GM13976 (cell line): ENCODE measurements around the gene CLDN10.

ENCODE experiments used
- DNase-seq: peaks from one replicate; pipeline ENCODE4 v3.0.0; 2012; ENCODE audit warnings: low spot score
- in situ Hi-C: fragments of 300-500 bp; cut with MboI; formaldehyde crosslinking; loops from one replicate; pipeline ENCODE4 v1.12.0; 2022; ENCODE audit warnings: low sequenced_read_pairs, mixed read lengths, inconsistent platforms; ENCODE audit not compliant: unreplicated experiment
- TF ChIP-seq, protein P1 (sequence below): IDR thresholded peaks from 2 replicates; pipeline ENCODE4 v1.5.1; 2012; ENCODE audit warnings: borderline replicate concordance, mild to moderate bottlenecking; ENCODE audit not compliant: insufficient read depth; ENCODE audit errors: extremely low read depth, missing control alignments, control extremely low read depth

CLDN10 gene

DNA sequence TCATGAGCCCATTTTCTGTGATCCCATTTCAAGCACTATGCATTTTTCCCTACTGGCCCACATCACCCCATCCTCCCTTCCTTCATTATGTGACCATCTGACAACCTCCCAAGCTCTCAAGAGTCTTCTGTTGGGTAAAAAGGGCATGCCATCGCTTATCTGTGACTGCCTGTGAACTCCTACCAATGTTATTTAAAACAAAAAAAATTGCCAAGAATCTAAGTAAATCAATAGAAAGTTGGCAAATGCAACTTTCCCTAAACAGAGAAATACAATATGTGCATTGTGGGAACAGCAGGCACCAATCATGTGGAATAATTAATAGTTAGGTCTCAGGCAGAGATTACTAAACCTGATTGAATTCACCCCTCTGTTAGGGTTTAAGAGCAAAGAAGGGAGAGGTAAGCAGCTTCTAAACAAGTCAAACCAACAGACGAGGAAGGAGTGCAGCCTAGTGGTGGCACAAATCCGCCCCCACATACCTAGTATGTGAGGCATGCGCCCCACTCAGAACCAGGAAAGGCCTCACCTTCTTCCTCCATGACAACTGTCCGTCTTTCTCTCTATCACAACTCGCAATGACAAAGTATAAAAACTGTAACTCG lies 62.2 kb downstream of the CLDN10 start:
- DNase-seq = no peak
- TF ChIP-seq, protein P1, sequence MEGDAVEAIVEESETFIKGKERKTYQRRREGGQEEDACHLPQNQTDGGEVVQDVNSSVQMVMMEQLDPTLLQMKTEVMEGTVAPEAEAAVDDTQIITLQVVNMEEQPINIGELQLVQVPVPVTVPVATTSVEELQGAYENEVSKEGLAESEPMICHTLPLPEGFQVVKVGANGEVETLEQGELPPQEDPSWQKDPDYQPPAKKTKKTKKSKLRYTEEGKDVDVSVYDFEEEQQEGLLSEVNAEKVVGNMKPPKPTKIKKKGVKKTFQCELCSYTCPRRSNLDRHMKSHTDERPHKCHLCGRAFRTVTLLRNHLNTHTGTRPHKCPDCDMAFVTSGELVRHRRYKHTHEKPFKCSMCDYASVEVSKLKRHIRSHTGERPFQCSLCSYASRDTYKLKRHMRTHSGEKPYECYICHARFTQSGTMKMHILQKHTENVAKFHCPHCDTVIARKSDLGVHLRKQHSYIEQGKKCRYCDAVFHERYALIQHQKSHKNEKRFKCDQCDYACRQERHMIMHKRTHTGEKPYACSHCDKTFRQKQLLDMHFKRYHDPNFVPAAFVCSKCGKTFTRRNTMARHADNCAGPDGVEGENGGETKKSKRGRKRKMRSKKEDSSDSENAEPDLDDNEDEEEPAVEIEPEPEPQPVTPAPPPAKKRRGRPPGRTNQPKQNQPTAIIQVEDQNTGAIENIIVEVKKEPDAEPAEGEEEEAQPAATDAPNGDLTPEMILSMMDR = no peak
- in situ Hi-C loops = loop anchor here (10.0 kb wide), 1 partner anchor 220 kb away; no protein-coding TSS in a partner anchor

DNA sequence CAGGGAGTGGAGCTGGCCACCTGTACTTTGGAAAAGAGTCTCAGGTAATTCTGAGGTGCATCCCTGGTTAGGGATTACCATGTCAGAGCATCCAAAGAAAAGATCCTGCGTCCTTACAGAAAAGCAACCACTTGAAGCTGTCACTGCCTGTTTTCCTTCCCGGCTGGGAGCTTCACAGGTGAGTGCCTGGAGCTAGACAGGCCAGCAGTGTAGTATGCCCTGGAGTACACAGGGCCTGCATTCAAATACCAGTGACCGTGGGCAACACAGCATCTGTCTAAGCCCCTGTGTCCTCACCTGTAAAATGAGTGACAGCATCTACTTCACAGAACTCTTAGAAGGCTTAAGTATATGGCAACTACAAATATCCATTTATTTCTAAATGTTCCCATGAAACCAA lies 63.0 kb downstream of the CLDN10 start:
- TF ChIP-seq, protein P1 = no peak
- no peak for DNase-seq
- in situ Hi-C loops = loop anchor here (10.0 kb wide), 1 partner anchor 219 kb away; no protein-coding TSS in a partner anchor

DNA sequence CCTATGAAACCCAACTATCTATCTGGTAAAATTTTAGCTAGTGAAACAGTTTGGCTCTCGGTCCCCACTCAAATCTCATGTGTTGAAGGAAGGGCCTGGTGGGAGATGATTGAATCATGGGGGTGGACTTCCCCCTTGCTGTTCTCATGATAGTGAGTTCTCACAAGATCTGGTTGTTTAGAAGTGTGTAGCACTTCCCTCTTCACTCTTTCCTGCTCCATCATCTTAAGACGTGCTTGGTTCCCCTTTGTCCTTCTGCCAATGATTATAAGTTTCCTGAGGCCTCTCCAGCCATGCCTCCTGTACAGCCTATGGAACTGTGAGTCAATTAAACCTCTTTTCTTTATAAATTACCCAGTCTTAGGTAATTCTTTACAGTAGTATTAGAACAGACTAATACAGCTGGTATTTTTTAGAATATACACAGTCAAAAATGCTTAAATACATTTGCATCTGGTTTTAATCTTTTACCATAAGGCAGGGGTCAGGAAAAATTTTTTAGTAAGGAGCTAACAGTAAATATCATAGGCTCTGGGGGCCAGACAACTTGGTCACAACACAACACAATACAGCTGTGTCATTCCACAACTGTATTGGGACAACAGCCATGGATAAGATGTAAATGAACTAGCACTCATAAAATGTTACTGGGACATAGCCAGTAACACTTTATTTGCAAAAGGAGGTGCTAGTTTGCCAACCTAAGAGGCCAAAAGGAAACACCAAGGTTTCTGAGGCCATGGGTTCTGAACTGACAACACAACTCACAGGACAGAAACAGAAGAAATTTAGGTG lies 67.7 kb downstream of the CLDN10 start:
- no peak for DNase-seq
- in situ Hi-C loops = no loop called here

DNA sequence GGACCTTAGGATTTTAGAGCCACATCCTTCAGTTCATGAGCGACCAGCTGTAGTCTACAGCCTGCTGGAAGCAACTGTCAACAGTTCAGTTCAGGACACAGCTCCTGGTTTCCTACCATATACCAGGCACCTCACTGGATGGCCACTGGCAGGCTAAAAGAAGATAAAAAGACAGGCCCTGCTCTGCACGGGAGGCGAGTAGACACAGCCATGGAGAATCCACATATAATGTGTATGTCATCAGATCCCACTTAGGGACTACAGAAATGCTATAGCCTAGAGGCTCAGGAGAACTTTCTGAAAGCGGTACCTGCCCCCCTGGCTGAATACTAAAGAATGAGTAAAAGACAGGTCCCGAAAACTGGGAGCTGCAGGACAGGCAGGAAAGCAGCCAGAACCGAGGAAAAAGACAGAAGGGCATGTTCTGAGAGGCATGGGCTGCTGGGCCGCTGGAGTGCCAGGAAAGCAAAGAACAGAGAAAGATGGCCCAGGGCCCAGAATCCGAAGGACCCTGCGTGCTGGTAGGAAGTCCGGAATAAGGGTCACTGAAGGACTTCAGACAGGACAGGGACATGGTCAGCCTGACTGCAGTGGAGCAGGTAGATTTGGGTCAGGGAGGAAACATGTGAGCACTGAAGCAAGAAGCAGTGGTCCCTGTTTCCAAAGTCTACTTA lies 68.4 kb downstream of the CLDN10 start:
- in situ Hi-C loops = no loop called here
- TF ChIP-seq, protein P1 = no peak
- no peak for DNase-seq

More for the DNA sequence above, 67.7 kb downstream of the CLDN10 start:
- TF ChIP-seq, protein P1 = no peak

DNA sequence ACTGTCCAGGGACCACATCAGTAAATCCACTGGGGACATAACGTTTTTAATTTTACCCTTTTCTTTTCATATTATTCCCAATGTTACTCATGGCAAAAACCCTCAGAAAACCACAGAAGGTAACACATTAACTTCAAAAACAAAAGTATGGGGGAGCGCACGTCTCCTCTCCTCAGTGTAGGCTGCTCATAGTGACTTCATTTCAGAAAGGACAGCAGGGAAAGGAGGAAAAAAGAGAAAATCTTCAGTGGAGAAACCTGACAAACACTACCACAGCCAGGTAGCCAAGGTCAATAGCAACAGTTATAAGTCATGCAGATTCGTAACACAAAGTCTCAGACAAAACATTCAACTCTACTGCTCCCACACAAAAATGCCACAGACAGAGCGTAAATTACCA lies 70.6 kb downstream of the CLDN10 start:
- DNase-seq = no peak
- in situ Hi-C loops = no loop called here
- TF ChIP-seq, protein P1 = no peak

DNA sequence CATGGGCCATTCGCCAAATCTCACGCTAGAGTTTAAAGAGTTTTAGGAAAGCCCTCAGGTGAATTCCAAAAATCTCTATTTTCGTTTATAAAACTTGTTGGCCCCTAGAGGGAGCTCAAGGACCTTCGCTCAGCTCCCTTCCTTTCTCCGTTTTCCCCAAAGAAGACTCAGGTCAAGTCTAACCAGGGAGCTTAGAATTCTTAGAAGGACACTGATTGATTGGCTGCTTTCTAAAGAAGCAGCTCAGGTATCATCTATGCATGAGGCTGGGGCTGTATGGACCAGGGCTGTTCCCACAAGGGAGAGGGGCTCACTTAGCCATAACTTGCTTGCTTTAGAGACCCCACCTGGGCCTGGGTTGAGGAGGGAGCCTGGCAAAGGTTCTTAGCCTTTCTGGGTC lies 71.5 kb downstream of the CLDN10 start:
- TF ChIP-seq, protein P1 = peak; percentile 44
- peak; percentile 45 for DNase-seq
- in situ Hi-C loops = no loop called here
